Astrocyte (in vitro differentiated cells and primary cell): Measurements from ENCODE around the gene NEIL1.

ENCODE experiments used
- CTCF ChIP-seq: IDR thresholded peaks from 2 replicates; pipeline ENCODE4 v1.5.1; 2011; ENCODE audit warnings: low read depth, mild to moderate bottlenecking, inconsistent platforms, low read length, moderate library complexity; ENCODE audit not compliant: insufficient read depth
- EZH2 ChIP-seq: IDR thresholded peaks from 2 replicates; pipeline ENCODE4 v1.6.1; 2012; ENCODE audit warnings: mild to moderate bottlenecking, low read length, inconsistent platforms; ENCODE audit not compliant: insufficient read depth

- TF ChIP-seq CTCF: no peak
- TF ChIP-seq EZH2: no peak
Measured at GRCh38 chr15:75371486-75371885, 24.6 kb downstream of the NEIL1 start.
